HG03103 (cell line): ENCODE measurements around the gene OCA2.
"Not testable (repeated sequence)": the region's sequence is repeated elsewhere in the genome, so short reads cannot be mapped to it uniquely, and the experiment has no call there.

ENCODE experiments used
- ATAC-seq: cut with Tn5 transposase; IDR thresholded peaks from one replicate; pipeline ENCODE4 v1.9.1; 2021; ENCODE audit warnings: low read depth; ENCODE audit not compliant: unreplicated experiment

Gene OCA2

DNA sequence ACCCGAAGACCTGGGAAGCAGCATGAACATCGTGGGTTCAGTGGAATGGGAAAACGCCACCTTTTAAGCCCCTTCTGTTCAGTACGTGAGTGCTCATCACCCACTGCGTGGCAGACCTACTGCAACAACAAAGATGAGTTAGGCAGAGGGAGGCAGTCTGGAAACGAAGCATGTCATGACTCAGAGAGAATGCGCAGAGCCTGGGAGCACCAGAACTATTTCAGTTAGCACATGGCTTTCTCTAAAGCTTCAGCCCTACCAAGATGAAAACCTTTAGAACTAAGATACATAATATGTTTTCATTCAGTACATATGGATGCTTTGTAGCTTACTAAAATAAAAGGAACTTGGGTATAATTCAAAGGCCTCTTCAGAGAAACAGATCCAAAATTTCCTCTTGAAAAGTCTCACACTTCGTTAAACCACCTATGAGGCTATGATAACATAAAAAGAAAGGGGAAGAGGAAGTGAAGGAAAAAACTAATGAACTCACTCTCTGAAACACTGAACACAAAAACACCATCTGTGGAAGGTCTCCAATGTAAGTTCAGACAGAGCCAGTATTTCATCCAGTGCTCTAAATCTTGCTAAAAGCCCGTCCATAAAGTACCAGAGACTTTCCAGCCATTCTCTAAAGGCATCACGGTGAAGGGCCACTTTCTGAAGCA is 140.1 kb downstream of the OCA2 start:
- no peak for ATAC-seq

DNA sequence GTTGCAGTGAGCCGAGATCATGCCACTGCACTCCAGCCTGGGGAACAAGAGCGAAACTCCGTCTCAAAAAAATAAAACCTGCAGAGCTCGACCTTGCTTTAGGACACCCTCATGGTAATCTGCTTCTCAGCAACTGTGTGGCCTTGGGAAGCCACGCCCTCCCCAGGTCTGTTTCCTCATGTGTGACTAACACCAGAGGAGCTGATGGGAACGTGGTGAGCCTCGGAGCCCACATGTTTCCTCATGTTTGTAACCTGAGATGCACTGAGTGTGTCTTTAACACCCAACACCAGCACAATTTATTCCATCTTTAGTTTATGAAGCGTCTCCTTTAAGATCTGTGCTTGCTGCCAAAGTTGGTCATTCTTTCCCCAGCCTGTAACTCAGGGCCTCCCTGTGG is 142.8 kb downstream of the OCA2 start:
- ATAC-seq = no peak

GRCh38 chr15:27955087-27955486 is 144.0 kb downstream of the OCA2 start:
- no peak for ATAC-seq

DNA sequence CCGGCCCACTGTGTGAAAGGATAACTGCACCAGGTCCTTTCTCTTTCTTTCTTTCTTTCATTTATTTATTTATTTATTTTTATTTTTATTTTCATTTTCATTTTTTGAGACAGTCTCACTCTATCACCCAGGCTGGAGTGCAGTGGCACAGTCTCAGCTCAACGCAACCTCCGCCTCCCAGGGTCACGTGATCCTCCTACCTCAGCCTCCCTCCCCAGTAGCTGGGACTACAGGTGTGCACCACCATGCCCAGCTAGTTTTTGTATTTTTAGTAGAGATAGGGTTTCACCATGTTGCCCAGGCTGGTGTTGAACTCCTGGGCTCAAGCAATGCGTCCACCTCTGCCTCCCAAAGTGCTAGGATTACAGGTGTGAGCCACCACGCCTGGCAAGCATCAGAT is 146.5 kb downstream of the OCA2 start:
- ATAC-seq = not testable (repeated sequence)

DNA sequence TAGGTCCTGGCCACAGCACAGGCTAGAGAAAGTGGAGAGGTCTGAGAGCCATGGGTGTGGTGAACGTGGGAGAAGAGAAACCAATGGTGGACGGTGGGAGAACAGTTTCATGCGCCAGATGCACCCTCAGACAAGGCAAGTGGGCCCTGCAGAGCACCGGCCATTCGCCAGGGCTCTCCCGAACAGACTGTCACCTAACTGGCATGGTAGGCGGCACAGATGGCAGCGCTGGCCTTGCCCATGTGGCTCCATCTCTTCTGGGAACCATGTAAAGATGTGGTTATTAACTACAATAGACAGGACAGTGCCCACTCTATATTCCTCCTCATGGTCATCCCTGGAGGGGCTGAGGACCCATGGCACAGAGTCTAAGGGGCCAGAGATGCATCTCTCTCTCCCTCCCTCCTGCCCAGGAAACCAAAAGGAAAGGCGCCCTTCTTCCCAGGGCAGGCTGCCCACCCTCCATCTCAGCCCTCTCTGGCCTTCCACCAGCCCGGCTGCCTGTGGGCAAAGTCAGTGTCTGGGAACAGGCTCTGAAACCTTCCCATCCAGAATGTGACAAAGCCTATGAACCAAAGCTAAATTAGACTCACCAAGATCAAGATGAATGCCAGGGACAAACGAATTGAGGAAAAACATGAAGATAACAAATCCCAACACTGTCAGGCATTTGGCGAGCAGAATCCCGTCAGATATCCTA is 147.8 kb downstream of the OCA2 start:
- no peak for ATAC-seq

GRCh38 chr15:27949089-27949488 is 150.0 kb downstream of the OCA2 start:
- no peak for ATAC-seq

DNA sequence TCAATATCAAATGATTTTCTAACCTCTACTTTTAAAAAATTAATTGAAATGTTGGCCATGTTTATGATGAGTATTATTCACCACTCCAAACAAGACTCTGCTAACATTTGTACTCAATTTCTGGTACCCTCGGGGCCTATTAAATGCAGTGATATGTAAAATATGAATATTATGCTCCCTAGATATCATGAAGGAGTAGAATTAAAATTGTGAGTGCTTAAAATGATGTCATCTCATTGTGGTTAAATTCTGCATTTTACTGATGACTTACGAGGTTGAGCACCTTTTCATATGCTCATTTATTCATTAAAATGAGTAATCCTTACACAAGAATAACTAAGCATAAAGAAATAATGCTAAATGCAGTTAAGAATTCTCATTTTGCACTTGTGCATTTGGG is 159.9 kb downstream of the OCA2 start:
- ATAC-seq = no peak

DNA sequence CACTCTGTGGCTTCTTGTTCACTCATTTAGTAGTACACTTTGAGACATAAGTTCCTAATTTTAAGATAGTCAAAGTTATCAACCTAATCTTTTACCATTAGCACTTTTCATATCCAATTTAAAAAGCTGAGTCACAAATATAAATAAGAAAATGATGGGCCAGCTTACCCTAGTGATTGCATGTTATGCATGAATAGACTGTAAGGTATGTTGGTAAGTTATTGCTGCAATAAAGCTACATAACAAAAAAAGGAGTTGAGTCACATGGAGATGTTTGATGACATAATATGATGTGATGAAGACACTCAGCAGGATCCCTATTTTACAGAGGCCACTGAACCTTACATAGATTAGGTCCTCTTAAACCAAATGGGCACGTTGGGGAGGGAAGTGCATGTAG is 161.3 kb downstream of the OCA2 start:
- no peak for ATAC-seq

DNA sequence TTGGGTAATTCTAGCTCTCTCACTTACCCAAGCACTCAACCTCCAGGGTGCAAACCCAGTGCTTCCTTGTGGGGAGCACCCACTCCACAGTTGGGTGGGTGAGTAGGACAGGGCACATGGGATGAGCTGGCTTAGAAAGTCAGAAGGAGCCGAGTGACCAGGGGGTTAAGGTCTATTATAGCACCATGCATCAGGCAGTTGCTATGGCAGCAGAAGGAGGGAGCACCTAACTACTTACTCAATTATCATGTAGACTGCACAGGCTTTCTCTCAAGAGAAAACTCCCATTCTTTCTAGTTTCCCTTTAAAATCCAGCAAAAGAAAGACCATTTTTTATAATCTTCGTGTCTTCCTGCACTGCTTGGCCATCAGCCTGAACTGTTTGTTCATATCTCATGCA is 163.0 kb downstream of the OCA2 start:
- no peak for ATAC-seq

GRCh38 chr15:27935328-27935727 is 163.8 kb downstream of the OCA2 start:
- ATAC-seq = no peak

- ATAC-seq = no peak
These were observed 164.3 kb downstream of the OCA2 start for GRCh38 chr15:27934782-27935181.

DNA sequence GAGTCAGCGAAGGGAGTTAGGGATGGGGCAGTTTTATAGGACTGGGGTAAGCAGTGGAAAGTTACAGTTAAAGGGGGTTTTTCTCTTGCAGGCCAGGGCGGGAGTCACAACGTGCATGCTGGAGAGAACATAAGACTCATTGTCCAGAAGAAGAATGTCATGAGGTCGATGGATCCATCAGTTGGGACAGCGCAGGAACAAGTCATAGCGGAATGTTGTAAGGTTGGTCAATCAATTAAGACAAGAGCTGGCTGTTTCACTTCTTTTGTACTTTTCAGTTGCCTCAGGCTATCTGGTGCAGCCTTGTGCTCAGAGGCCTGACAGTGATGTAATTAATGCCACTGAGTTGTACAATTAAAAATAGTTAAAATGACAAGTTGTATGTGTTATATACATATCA is 165.6 kb downstream of the OCA2 start:
- no peak for ATAC-seq

DNA sequence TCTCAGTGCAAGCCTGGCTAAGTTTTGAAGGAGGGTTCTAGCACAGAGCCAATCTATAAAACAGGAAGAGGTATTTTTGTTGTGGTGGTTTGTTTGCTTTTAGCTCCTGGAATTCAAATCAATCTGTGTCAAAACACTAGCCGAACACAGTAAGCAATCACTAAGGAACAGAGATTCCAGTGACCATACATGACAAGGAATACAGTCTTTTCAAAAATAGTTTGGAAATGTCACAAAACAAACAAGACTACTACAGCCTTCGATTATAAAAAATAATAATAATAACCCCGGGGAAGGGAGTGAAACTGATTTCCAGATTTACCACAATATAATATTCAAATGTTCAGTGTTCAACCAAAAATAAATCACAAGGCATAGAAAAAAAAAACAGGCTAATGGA is 166.5 kb downstream of the OCA2 start:
- no peak for ATAC-seq

- no peak for ATAC-seq
These were observed 170.7 kb downstream of the OCA2 start for GRCh38 chr15:27928386-27928785.

DNA sequence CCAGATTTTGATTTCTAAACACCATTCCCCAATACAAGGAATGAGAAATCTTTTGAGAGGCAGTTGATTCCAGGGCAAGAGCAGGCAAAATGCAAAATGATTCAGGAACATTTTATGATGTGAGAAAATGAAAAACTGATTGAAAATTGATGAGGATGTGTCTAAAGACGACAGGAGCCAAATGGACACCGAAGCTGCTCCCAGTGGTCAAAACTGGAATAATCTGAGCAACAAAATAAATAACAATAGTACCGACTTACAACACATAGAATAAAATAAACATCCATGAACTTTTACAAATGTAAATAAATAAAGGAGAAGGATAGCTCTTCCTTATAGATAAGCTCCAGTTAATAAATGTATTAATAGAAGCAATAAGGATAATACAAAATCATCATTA is 186.8 kb downstream of the OCA2 start:
- no peak for ATAC-seq

- ATAC-seq = no peak
These were observed 192.3 kb downstream of the OCA2 start for GRCh38 chr15:27906802-27907201.

DNA sequence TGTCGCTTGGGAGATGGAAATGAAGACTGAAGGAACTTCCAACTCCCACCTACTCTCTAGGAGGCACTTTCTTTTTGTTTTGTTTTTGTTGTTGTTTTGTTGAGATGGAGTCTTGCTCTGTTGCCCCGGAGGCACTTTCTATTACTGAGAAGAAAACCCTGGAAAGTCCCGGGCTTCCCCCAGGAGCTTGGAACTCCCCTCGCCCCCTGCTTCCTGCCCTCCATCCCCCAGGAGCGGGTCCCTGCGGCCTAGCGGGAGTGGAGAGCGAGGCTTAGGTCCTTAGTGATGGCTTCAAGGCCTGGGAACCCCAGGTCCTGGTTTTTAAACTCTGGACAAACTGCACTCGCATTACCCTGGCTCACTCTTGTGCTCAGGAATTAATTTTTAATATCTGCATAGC is 195.7 kb downstream of the OCA2 start:
- ATAC-seq = no peak

DNA sequence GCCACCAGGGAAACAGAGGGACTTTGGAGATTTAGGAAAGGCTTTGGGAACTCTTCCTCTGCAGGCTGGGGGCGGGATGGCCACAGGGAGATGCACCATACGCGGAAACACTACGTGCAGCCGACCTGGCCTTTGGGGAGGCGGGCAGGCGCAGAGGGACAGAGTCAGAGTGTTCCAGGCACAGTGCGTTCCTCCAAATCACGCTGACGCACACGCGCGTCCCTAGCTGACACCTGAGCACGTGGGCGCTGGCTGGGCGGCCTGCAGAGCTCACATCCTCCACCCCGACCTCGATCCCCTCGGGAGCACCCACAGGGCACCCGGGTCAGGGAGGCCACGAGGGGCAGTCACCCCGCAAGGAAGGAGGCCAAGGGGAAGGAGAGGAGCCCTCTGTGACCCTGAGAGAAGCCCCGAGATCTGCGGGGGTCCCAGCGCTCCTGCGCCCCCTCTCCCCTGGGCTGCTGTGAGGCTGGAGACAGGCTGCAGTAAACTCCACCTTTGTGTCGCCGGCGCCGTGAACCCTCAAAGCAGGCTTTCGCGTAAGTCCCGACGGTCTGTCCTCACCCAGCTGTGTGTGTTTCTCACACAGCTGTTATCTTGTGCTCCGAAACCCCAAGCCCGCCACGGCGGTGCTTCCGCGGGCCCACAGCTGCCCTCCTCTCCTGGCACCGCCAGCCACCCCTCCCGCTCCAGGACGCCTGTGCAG is 196.3 kb downstream of the OCA2 start:
- ATAC-seq = no peak

DNA sequence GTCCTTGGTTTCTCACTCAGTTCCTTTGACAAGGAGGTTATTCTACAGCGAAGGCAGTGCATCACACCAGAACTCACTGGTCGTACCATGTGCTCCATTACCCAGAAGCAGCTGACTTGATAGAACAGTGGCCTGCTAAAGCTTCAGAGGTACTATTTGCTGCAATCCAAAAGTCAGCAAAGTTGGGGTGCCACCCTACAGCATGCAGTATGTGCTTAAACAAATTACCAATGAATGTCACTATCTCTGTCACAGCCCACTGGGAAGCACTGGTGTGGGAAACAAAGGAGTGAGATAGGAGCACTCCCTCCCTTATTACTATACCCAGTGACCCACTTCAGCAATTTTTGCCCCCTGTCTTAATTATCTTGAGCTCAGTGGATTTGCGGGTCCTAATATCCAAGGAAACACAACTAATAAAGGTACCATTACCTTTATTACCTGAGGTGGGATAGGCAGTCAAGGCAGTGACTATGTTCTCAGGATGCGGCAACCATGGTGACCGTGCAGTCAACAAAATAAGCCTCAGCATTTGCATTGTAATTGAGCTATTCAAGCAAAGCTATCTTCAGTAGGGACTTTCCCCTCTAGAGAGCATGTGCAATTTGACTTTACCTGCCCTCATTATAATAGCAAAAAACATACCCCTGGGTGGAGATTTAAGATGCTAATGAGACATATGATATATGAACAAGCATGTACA is 199.4 kb downstream of the OCA2 start:
- no peak for ATAC-seq

GRCh38 chr15:27897481-27897880 is 201.6 kb downstream of the OCA2 start:
- ATAC-seq = no peak

DNA sequence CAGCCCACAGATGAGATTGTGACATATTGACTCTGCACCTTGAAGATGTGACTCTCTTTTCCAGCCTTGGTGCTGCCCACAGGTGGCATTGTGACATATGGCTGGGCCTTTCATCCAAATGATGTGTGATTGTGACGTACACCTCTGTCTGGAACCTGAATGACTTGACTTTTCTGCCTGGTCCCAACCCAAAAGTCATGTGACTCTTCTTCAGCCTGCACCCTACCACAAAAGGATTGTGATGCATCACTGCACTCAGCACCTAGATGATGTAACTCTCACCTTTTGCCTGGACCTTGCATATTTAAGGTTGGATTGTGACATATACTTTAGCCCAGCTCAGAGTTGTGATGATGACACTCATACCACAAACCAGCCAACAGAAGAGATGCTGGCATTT is 204.5 kb downstream of the OCA2 start:
- no peak for ATAC-seq
